K562 (cell line): Measurements from ENCODE around the gene GLRX2. TPM values are rescaled to one million over a fixed set of nuclear protein-coding genes. Genes with fewer than 3 reads are reported as not detected.

Experiments used
- ARHGAP35 ChIP-seq: fragments of 450-650 bp; IDR thresholded peaks from 2 replicates; pipeline ENCODE4 v1.6.1; 2018; ENCODE audit not compliant: partially characterized antibody
- BRD4 ChIP-seq: fragments of 200-600 bp; sonication (generic); IDR thresholded peaks from 2 replicates; pipeline ENCODE4 v1.6.1; 2017; ENCODE audit warnings: inconsistent platforms
- CREBBP ChIP-seq: IDR thresholded peaks from one replicate; pipeline ENCODE4 v1.6.1; 2012; ENCODE audit warnings: low read depth, mild to moderate bottlenecking, control low read depth, inconsistent platforms, low read length
- EP300 ChIP-seq: IDR thresholded peaks from 2 replicates; pipeline ENCODE4 v1.6.1; 2012; ENCODE audit warnings: low read length, improper control_type of control experiment
- ESRRA ChIP-seq: fragments of 450-650 bp; IDR thresholded peaks from 2 replicates; pipeline ENCODE4 v1.6.1; 2014; ENCODE audit warnings: low read depth, mild to moderate bottlenecking, moderate library complexity, borderline replicate concordance
- KDM5B ChIP-seq: fragments of 200-600 bp; sonication (generic); IDR thresholded peaks from 2 replicates; pipeline ENCODE4 v1.6.1; 2012; ENCODE audit warnings: low read depth, mild to moderate bottlenecking, moderate library complexity, low read length, control low read depth, inconsistent platforms; ENCODE audit not compliant: insufficient replicate concordance
- LCOR ChIP-seq: sonication (generic); formaldehyde crosslinking; IDR thresholded peaks from 2 replicates; pipeline ENCODE4 v1.8.0; 2022; ENCODE audit warnings: mild to moderate bottlenecking, missing genetic modification reagents
- MEF2D ChIP-seq: conservative IDR thresholded peaks from 2 replicates; pipeline ENCODE4 v1.6.1; 2016; ENCODE audit warnings: low read depth, missing genetic modification characterization, missing compliant biosample characterization
- NFXL1 ChIP-seq: fragments of 450-650 bp; formaldehyde crosslinking; IDR thresholded peaks from 2 replicates; pipeline ENCODE4 v1.4.0; 2021; ENCODE audit warnings: mild to moderate bottlenecking
- POU5F1 ChIP-seq: fragments of 150-350 bp; IDR thresholded peaks from 2 replicates; pipeline ENCODE4 v1.6.1; 2014; ENCODE audit warnings: borderline replicate concordance, low read length, low read depth, mild to moderate bottlenecking; ENCODE audit not compliant: partially characterized antibody
- PRPF4 ChIP-seq: fragments of 200-400 bp; formaldehyde crosslinking; IDR thresholded peaks from one replicate; pipeline ENCODE4 v1.6.1; 2017; ENCODE audit warnings: low read length, low read depth, mild to moderate bottlenecking; ENCODE audit not compliant: insufficient read depth, poor library complexity, severe bottlenecking
- RBM17 ChIP-seq: fragments of 200-400 bp; formaldehyde crosslinking; IDR thresholded peaks from 2 replicates; pipeline ENCODE4 v1.6.1; 2017; ENCODE audit warnings: low read depth, mild to moderate bottlenecking, low read length, borderline replicate concordance
- SIRT6 ChIP-seq: IDR thresholded peaks from one replicate; pipeline ENCODE4 v1.6.1; 2012; ENCODE audit warnings: low read depth, mild to moderate bottlenecking, control low read depth, inconsistent platforms, low read length, moderate library complexity
- SP1 ChIP-seq: sonication (generic); formaldehyde crosslinking; IDR thresholded peaks from 2 replicates; pipeline ENCODE4 v1.8.1; 2022; ENCODE audit warnings: mild to moderate bottlenecking, missing genetic modification reagents
- TFE3 ChIP-seq: fragments of 450-650 bp; formaldehyde crosslinking; IDR thresholded peaks from 2 replicates; pipeline ENCODE4 v1.4.0; 2020; ENCODE audit warnings: mild to moderate bottlenecking, mixed read lengths
- ZNF24 ChIP-seq: fragments of 450-650 bp; IDR thresholded peaks from 2 replicates; pipeline ENCODE4 v1.6.1; 2016
- ZNF551 ChIP-seq: fragments of 250-450 bp; sonication (Bioruptor Pico); IDR thresholded peaks from 2 replicates; pipeline ENCODE4 v1.5.0; 2021; ENCODE audit warnings: mild to moderate bottlenecking, moderate library complexity
- ZNF639 ChIP-seq, 2 experiments: fragments of 200-800 bp in 1 of 2; sonication (Bioruptor generic) in 1 of 2; sonication (generic) in 1 of 2; formaldehyde crosslinking in 1 of 2; IDR thresholded peaks in 1 of 2; conservative IDR thresholded peaks in 1 of 2; 2 replicates each; pipeline versions ENCODE4 v1.5.0 to v1.6.1; 2016 to 2020; ENCODE audit warnings: missing compliant biosample characterization in 1 of 2, missing genetic modification characterization in 1 of 2, missing genetic modification reagents in 1 of 2
- polyA plus RNA-seq, 8 experiments: library from polyadenylated mRNA; depleted of rRNA in 4 of 8; stranded (reverse) in 5 of 8; unstranded in 3 of 8; fragments of >200 nt; fragmentation: Nextera tagmentation in 2 of 8; fragmentation: Illumina TruSeq in 1 of 8; extraction: Ambion mirVana in 2 of 8; extraction: Trizol in 1 of 8; gene quantifications; 2 replicates each; pipeline versions ENCODE4 v1.2.1 to v1.2.3, GENCODE V29; 2011 to 2014; ENCODE audit warnings: inconsistent platforms in 1 of 8, missing spikeins in 1 of 8
- total RNA-seq, 7 experiments: library from RNA; depleted of rRNA in 6 of 7; stranded (reverse); fragments of >200 nt in 6 of 7; fragmentation: Illumina TruSeq in 2 of 7; extraction: Trizol in 2 of 7; gene quantifications; 2 replicates each; pipeline versions ENCODE4 v1.2.1 to v1.2.3, GENCODE V29; 2011 to 2021; ENCODE audit warnings: low replicate concordance in 1 of 7
- TF ChIP-seq, protein P1 (sequence below): fragments of 250-450 bp; sonication (Bioruptor Pico); IDR thresholded peaks from 2 replicates; pipeline ENCODE4 v1.8.0; 2021; ENCODE audit warnings: mild to moderate bottlenecking, moderate library complexity
- TF ChIP-seq, protein P2 (sequence below): fragments of 250-450 bp; sonication (Bioruptor Pico); IDR thresholded peaks from 2 replicates; pipeline ENCODE4 v1.8.0; 2022; ENCODE audit warnings: moderate library complexity, mild to moderate bottlenecking, inconsistent platforms

The GLRX2 gene
- total and polyA plus RNA-seq, 9 of the 15 experiments (the other 6 are each of a cell fraction or from before 2014, with no cell fraction given): 13.3 to 82.6 (median 55.1) TPM

GRCh38 chr1:193058529-193059281 is 46.5 kb downstream of the GLRX2 start (continued):
- TF ChIP-seq LCOR (CRISPR knock-in tag) (peak; percentile 64; the same call in 1 of the 2 replicates), ZNF639 (CRISPR knock-in tag; conservative IDR thresholded peaks at IDR 0.05 in 1 of 2, IDR thresholded peaks at IDR 0.05 in 1 of 2) (no peak), NFXL1 (CRISPR knock-in tag) (0 out of 2 replicates have a peak, but pooled peaks have one; percentile 58), SP1 (peak; percentile 15; the same call in 1 of the 2 replicates), KDM5B (peak; percentile 32), TFE3 (CRISPR knock-in tag) (no peak), MEF2D (tag) (no peak), ZNF551 (CRISPR knock-in tag) (peak; percentile 38; the same call in 1 of the 2 replicates), BRD4 (0 out of 2 replicates have a peak, but pooled peaks have one; percentile 87), SIRT6 (no peak), PRPF4 (no peak), EP300 (no peak), RBM17 (no peak), CREBBP (no peak), ZNF24 (peak; percentile 78), ARHGAP35 (no peak), POU5F1 (no peak), ESRRA (peak; percentile 9; the same call in 1 of the 2 replicates)
- TF ChIP-seq, protein P1, sequence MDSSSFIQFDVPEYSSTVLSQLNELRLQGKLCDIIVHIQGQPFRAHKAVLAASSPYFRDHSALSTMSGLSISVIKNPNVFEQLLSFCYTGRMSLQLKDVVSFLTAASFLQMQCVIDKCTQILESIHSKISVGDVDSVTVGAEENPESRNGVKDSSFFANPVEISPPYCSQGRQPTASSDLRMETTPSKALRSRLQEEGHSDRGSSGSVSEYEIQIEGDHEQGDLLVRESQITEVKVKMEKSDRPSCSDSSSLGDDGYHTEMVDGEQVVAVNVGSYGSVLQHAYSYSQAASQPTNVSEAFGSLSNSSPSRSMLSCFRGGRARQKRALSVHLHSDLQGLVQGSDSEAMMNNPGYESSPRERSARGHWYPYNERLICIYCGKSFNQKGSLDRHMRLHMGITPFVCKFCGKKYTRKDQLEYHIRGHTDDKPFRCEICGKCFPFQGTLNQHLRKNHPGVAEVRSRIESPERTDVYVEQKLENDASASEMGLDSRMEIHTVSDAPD (CRISPR knock-in tag): 0 out of 2 replicates have a peak, but pooled peaks have one; percentile 37
- TF ChIP-seq, protein P2, sequence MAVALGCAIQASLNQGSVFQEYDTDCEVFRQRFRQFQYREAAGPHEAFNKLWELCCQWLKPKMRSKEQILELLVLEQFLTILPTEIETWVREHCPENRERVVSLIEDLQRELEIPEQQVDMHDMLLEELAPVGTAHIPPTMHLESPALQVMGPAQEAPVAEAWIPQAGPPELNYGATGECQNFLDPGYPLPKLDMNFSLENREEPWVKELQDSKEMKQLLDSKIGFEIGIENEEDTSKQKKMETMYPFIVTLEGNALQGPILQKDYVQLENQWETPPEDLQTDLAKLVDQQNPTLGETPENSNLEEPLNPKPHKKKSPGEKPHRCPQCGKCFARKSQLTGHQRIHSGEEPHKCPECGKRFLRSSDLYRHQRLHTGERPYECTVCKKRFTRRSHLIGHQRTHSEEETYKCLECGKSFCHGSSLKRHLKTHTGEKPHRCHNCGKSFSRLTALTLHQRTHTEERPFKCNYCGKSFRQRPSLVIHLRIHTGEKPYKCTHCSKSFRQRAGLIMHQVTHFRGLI (CRISPR knock-in tag): 0 out of 2 replicates have a peak, but pooled peaks have one; percentile 65
